Endometrium (tissue), 2 donors: ENCODE measurements around the gene SYNGR3.
"Not testable (repeated sequence)": the region's sequence is repeated elsewhere in the genome, so short reads cannot be mapped to it uniquely, and the experiment has no call there.

Source experiments
- FAIRE-seq: peaks from 2 replicates; lab custom pipeline; 2012; peaks lifted over from hg19 to GRCh38; lab: Jason Lieb, UNC
- donor health status: control.
- donor health status: control.

Gene SYNGR3

DNA sequence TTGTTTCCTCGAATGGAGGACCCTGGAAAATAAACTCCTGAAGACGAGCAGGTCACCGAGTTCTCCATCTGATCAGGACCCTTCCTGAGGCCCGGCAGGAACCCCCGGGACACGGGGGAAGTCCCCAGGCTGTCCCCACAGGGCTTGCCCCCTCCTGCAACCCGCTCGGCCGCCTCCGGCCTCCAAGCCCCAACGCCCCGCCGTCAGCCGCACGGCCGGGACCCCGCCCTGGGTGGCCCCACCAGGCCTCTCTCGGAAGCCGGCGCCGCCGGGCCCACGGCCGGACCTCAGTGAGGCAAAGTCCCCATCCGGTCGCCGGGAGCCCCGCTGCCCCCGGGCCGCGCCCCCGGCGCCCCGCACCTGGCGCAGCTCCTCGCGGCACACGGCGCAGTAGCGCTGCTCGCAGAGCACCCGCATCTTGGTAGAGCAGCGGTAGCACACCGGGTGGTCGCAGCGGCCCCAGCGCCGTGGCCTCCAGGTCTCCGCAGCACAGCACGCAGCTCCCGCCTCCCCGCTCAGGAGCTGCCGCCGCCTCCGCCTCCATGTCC, 19.5 kb downstream of the SYNGR3 start:
- FAIRE-seq, result no peak

GRCh38 chr16:2009791-2010510, 20.2 kb downstream of the SYNGR3 start, which contains the start of gene ZNF598:
TSS of gene ZNF598 (minus strand) at chr16:2009821.
- FAIRE-seq, result no peak

- not testable (repeated sequence) for FAIRE-seq
Observed at GRCh38 chr16:2011726-2012125, 22.0 kb downstream of the SYNGR3 start.

- no peak for FAIRE-seq
Observed at GRCh38 chr16:2013527-2013926, 23.8 kb downstream of the SYNGR3 start.

GRCh38 chr16:2015117-2015946, 25.6 kb downstream of the SYNGR3 start:
- no peak for FAIRE-seq

GRCh38 chr16:2015947-2016208, 26.1 kb downstream of the SYNGR3 start:
- FAIRE-seq, result no peak

DNA sequence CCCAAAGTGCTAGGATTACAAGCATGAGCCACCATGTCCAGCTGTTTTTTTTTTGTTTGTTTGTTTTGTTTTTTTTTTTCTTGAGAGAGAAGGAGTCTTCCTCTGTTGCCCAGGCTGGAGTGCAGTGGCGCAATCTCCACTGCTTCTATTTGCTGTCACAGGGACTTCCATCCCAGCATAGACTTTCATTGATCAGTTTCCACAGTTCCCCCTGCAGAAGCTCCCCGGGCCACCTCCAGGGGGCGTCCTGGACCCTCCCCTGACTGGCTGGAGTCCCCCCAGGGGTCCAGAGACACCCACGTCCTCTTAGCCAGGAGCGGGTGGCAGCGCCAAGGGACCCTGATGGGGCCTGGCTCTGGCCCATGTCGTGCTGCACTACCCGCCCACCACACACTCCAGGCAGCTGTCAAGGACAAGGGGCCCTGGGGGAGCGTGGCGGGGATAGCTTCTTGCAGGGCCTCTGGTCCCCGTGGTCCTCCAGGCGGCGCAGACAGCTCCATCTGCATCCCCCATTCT, 26.7 kb downstream of the SYNGR3 start:
- FAIRE-seq, result no peak

- FAIRE-seq, result no peak
Observed at GRCh38 chr16:2019518-2019920, 29.7 kb downstream of the SYNGR3 start, which contains the start of gene NPW. TSS of gene NPW (plus strand) at chr16:2019785.

DNA sequence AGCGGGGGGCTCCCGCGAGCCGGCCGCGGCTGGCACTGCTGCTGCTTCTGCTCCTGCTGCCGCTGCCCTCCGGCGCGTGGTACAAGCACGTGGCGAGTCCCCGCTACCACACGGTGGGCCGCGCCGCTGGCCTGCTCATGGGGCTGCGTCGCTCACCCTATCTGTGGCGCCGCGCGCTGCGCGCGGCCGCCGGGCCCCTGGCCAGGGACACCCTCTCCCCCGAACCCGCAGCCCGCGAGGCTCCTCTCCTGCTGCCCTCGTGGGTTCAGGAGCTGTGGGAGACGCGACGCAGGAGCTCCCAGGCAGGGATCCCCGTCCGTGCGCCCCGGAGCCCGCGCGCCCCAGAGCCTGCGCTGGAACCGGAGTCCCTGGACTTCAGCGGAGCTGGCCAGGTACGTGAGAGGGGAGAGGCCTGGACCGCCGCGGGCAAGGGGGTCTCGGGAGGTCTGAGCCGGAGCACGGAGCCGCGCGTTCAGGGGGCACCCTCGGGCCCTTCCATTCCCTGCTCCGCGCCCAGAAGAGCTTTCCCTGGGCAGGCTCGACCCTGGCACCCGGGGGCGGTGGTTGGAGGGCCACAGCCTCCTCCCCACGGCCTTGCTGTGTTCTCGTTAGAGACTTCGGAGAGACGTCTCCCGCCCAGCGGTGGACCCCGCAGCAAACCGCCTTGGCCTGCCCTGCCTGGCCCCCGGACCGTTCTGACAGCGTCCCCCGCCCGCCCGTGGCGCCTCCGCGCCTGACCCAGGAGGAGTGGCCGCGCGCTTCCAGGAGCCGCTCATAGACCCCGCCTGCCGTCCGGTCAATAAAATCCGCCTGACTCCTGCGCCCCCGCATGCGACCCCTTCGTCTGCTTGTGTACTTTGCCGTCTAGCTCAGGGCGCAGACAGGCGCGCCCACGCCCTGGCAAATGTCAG, 30.4 kb downstream of the SYNGR3 start:
- no peak for FAIRE-seq

- FAIRE-seq, result no peak
Observed at GRCh38 chr16:2022723-2023091, 32.9 kb downstream of the SYNGR3 start.

DNA sequence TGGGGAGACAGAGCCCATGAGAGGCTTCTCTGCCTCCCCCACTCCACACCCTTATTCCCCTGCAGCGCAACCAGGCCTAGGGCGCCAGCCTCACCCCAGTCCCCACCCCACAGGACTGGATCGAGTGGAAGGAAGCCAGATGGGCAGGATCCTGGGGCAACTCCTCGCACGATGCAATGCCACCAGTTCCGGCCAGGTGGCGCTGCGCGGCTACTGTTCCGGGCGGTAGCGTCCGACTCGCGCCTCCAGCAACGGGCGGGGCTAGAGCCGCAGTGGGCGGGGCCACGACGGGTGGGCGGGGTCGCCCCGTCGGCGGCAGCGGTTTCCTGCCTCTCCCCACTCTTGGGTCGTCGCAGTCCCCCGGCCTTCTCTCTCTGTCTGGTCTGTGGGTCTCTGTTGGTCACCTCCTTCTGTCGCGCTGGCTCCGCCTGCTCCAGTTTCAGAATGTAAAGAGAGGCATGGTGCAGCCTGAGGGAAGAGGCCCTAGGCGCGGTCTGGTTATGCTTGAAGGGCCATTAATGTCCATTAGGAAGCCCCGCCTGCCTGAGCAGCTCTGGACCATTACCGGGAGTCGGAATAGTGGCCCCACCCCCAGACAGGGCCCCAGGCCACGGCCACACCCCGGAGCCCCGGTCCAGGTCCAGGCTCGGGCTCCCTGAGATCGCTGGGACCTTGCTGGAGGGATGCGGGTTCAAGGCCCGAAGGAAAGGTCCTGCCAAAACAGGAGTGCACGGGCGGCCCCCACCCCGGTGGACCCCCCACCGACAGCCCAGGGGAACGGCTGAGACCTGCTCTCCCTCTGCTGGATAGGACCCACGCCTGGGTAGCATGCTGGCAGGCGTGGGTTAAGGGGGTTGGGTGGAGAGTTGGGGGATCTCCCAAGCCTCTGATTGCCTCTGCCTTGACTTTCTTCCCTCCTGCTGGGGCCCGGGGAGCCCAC, 33.6 kb downstream of the SYNGR3 start:
- FAIRE-seq, result no peak

GRCh38 chr16:2024032-2024420, 34.3 kb downstream of the SYNGR3 start:
- FAIRE-seq, result no peak

GRCh38 chr16:2025251-2025650, 35.5 kb downstream of the SYNGR3 start:
- no peak for FAIRE-seq

DNA sequence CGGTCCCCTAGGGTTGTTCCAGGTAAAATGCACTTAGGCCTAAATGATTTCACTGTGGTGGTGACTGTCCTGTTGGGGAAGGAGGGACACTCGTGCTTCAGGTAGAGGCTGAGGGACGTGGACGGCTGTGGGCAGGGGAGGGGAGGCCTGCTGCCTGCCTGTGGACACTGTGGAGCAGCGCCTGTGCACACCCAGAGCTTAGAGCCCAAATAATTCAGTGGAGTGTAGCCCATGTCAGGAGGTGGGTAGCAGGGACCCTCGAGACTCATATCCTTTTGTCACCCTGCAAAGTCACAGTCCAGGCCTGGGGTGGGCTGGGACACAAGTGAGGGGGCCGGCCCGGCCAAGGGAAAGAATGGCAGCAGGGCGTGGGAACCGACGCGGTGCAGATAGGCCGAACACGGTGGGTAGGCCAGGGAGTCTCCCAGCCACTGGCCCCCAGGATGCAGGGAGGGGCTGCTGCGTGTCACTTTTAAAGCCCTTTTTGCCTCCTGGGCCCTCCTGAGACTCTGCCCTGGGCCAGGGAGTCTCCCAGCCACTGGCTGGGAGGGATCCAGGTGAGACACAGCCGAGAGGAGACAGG, 36.2 kb downstream of the SYNGR3 start:
- no peak for FAIRE-seq

DNA sequence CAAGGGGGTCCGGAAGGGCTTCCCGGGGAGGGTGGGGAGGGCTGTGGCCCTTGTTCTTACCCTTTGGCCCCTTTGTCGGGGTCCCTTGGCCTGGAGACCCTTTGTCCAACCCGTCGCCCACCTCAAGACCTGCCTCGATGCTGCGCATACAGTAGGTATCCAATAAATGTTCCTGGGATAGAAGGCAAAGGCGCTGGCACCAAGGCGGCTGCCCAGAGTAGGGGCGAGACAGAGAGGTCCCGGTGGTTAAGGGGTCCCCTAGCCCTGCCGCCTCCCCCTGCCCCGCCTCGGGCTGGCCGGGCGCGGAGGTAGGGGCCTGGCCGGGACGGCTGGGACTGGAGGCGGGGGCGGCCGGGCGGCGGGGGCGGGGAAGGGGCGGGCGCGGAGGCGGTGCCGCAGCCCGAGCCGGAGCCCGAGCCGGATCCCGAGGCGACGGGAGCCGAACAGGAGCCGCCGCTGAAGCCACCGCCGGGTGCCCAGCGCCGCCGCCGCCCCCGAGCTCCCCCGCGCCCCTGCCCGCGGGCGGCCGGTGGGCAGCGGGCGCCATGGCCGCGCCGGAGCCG, 36.8 kb downstream of the SYNGR3 start, which contains the start of gene NHERF2:
Gene NHERF2, plus strand, starts transcription at position 442 of the 563 bp plus-strand sequence. Its CDS starts 104 bp downstream, at position 546.
- FAIRE-seq, result no peak

DNA sequence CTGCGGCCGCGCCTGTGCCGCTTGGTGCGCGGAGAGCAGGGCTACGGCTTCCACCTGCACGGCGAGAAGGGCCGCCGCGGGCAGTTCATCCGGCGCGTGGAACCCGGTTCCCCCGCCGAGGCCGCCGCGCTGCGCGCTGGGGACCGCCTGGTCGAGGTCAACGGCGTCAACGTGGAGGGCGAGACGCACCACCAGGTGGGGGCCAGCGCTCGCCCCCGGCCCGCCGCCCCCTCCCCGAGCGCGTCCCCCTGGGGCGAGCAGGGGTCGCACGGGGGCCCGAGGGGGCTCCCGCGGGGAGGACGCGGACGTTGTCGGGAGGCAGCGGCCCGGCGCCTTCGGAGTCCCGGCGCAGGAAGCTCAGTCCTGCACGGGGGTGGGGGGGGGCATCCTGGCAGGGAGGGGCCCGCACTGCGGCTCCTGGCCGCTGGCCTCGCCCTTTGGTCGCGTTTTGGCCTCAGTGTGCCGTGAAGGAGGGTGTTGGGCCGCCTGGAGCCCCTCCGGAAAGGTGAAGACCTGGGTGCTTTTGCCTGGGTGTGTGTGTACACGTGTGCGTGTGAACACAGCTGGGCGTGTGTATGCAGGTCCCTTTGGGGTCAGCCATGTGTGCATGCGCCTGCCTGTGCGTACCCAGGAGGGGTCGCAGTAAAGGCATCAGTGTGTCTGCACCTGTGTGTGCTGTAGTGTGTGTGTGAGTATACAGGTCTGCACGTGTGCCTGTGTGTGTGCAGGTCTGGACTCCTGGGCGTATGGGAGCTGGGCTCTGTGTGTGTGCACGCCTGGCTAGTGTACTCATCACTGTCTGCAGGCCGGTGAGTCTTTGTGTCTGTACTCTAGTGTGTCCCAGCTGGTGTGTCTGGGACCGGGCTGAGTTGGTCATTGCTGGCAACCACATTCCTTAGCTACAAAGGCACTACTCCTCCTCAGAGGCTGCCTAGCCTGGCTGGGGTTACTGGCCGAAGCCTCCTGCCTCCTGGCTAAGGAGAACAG, 37.5 kb downstream of the SYNGR3 start:
- FAIRE-seq, result no peak

DNA sequence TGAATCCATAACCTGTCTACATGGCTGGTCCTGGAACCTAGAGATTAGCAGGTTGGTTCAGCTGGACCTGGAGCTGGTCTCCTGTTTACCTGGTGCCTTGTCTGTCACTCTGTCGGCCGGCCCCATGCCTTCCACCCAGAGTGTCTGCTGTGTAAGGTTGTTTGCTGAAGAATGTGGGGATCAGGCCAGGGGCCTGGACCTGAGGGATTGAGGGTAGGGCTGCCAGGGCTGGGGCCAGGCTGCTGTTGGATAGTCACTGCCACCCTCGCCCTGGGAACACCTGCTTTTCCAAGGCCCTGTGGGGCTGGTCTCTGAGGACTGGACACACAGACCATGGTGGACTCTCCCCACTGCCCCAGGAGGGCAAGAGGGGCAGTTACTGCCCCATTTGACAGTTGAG, 38.4 kb downstream of the SYNGR3 start:
- no peak for FAIRE-seq

- FAIRE-seq, result no peak
Observed at GRCh38 chr16:2028620-2029220, 39.0 kb downstream of the SYNGR3 start.
